Embryonic facial prominence (tissue), 1 donor: ENCODE data around the gene NEIL3.

ENCODE experiments used
- DNase-seq: peaks from one replicate; pipeline ENCODE4 v3.0.0-alpha.2; 2016; ENCODE audit errors: extremely low spot score

The NEIL3 gene

GRCh38 chr4:177411996-177412395, 102.3 kb downstream of the NEIL3 start:
- no peak for DNase-seq
